ENCODE measurements around the gene KRT23. TPM values are rescaled to one million over a fixed set of nuclear protein-coding genes. Genes with fewer than 3 reads are reported as not detected.

The KRT23 gene
- polyA plus RNA-seq, 1 donor from 2014 or later: 0.37 TPM

- no peak overlapping the region for H3K4me3 ChIP-seq (ENCODE audit: low read length)
- H3K9me2 ChIP-seq (ENCODE audit: insufficient read depth, low read length): no peaks in the 10 kb centered on the region
- no peaks in the 10 kb centered on the region for H3K36me3 ChIP-seq (ENCODE audit: insufficient read depth, low read length)
- H2AFZ ChIP-seq (ENCODE audit: low read depth, low read length): no peak overlapping the region
- no peaks in the 10 kb centered on the region for H3K79me2 ChIP-seq (replicated peaks; ENCODE audit: insufficient read depth, low read length)
- TF ChIP-seq CTCF (IDR thresholded peaks at IDR 0.05; ENCODE audit: poor library complexity, severe bottlenecking) (no peak), POLR2AphosphoS5 (IDR thresholded peaks at IDR 0.05) (no peak), EZH2 (IDR thresholded peaks at IDR 0.05; ENCODE audit: borderline replicate concordance, insufficient read depth, low read length, poor library complexity, severe bottlenecking) (no peak), RAD21 (conservative IDR thresholded peaks at IDR 0.05) (no peak), MXI1 (conservative IDR thresholded peaks at IDR 0.05; ENCODE audit: poor library complexity, severe bottlenecking) (no peak), TAF1 (IDR thresholded peaks at IDR 0.05; ENCODE audit: low read depth) (no peak), SMC3 (conservative IDR thresholded peaks at IDR 0.05; ENCODE audit: poor library complexity) (no peak), EP300 (conservative IDR thresholded peaks at IDR 0.05; ENCODE audit: poor library complexity, severe bottlenecking) (no peak), REST (IDR thresholded peaks at IDR 0.05; ENCODE audit: borderline replicate concordance) (no peak)
- no peak overlapping the region for H3K27ac ChIP-seq (ENCODE audit: low read length)
- no peaks in the 10 kb centered on the region for H3K27me3 ChIP-seq (ENCODE audit: insufficient read depth, low read depth, low read length)
- no peaks in the 10 kb centered on the region for H3F3A ChIP-seq (ENCODE audit: insufficient read depth, low read length, poor library complexity, severe bottlenecking)
- no peak overlapping the region for H3K4me2 ChIP-seq (ENCODE audit: low read length)
- no peak overlapping the region for H3K9ac ChIP-seq (ENCODE audit: low read length)
- H3K9me3 ChIP-seq (ENCODE audit: low read length): no peaks in the 10 kb centered on the region
- H4K20me1 ChIP-seq (ENCODE audit: insufficient read depth): no peaks in the 10 kb centered on the region
These were observed 59.4 kb downstream of the KRT23 start for GRCh38 chr17:40878044-40878443.

- H3K9me3 ChIP-seq (ENCODE audit: low read length): no peaks in the 10 kb centered on the region
- H3K4me3 ChIP-seq (ENCODE audit: low read length): no peak overlapping the region
- no peaks in the 10 kb centered on the region for H4K20me1 ChIP-seq (ENCODE audit: insufficient read depth)
- H3K9me2 ChIP-seq (ENCODE audit: insufficient read depth, low read length): no peaks in the 10 kb centered on the region
- H2AFZ ChIP-seq (ENCODE audit: low read depth, low read length): no peak overlapping the region
- no peak overlapping the region for H3K27ac ChIP-seq (ENCODE audit: low read length)
- no peak overlapping the region for H3K9ac ChIP-seq (ENCODE audit: low read length)
- H3K36me3 ChIP-seq (ENCODE audit: insufficient read depth, low read length): no peaks in the 10 kb centered on the region
- no peak overlapping the region for H3K4me2 ChIP-seq (ENCODE audit: low read length)
- H3F3A ChIP-seq (ENCODE audit: insufficient read depth, low read length, poor library complexity, severe bottlenecking): no peaks in the 10 kb centered on the region
- no peaks in the 10 kb centered on the region for H3K79me2 ChIP-seq (replicated peaks; ENCODE audit: insufficient read depth, low read length)
- TF ChIP-seq REST (IDR thresholded peaks at IDR 0.05; ENCODE audit: borderline replicate concordance) (no peak), RAD21 (conservative IDR thresholded peaks at IDR 0.05) (no peak), POLR2AphosphoS5 (IDR thresholded peaks at IDR 0.05) (no peak), TAF1 (IDR thresholded peaks at IDR 0.05; ENCODE audit: low read depth) (no peak), CTCF (IDR thresholded peaks at IDR 0.05; ENCODE audit: poor library complexity, severe bottlenecking) (no peak), EZH2 (IDR thresholded peaks at IDR 0.05; ENCODE audit: borderline replicate concordance, insufficient read depth, low read length, poor library complexity, severe bottlenecking) (no peak), MXI1 (conservative IDR thresholded peaks at IDR 0.05; ENCODE audit: poor library complexity, severe bottlenecking) (no peak)
- no peaks in the 10 kb centered on the region for H3K27me3 ChIP-seq (ENCODE audit: insufficient read depth, low read depth, low read length)
These were observed 63.6 kb downstream of the KRT23 start for GRCh38 chr17:40873801-40874200.

Data from neural cell (in vitro differentiated cells).